GM18517 (cell line): Measurements from ENCODE around the gene WASL.

Experiments
- ATAC-seq: cut with Tn5 transposase; IDR thresholded peaks from one replicate; pipeline ENCODE4 v1.9.1; 2021; ENCODE audit warnings: mild to moderate bottlenecking, moderate library complexity; ENCODE audit not compliant: unreplicated experiment

The WASL gene

GRCh38 chr7:123770378-123770777, 21.6 kb upstream of the WASL start:
- peak; percentile 88 for ATAC-seq

GRCh38 chr7:123769371-123769770, 20.6 kb upstream of the WASL start:
- ATAC-seq = no peak

GRCh38 chr7:123768493-123768892, 19.7 kb upstream of the WASL start:
- ATAC-seq = no peak

GRCh38 chr7:123763191-123763661, 14.4 kb upstream of the WASL start:
- no peak for ATAC-seq

- ATAC-seq = no peak
Observed at GRCh38 chr7:123761729-123762128, 12.9 kb upstream of the WASL start.

- no peak for ATAC-seq
Observed at GRCh38 chr7:123757095-123757494, 8.3 kb upstream of the WASL start.

- ATAC-seq = no peak
Observed at GRCh38 chr7:123755338-123755737, 6.5 kb upstream of the WASL start.

- no peak for ATAC-seq
Observed at GRCh38 chr7:123754271-123754871, 5.6 kb upstream of the WASL start.

GRCh38 chr7:123752534-123752933, 3.7 kb upstream of the WASL start:
- no peak for ATAC-seq

- no peak for ATAC-seq
Observed at GRCh38 chr7:123751821-123752220, 3.0 kb upstream of the WASL start.

GRCh38 chr7:123750389-123751230, 1.8 kb upstream of the WASL start:
- no peak for ATAC-seq

- ATAC-seq = peak; percentile 20
Observed at GRCh38 chr7:123749537-123749857, 694 bp upstream of the WASL start.

- ATAC-seq = peak; percentile 17
Observed at GRCh38 chr7:123748171-123748733, 551 bp downstream of the WASL start.

GRCh38 chr7:123747620-123748141, 1.1 kb downstream of the WASL start:
- ATAC-seq = no peak

GRCh38 chr7:123746931-123747488, 1.8 kb downstream of the WASL start:
- ATAC-seq = no peak

- no peak for ATAC-seq
Observed at GRCh38 chr7:123746055-123746454, 2.7 kb downstream of the WASL start.

GRCh38 chr7:123745437-123745836, 3.4 kb downstream of the WASL start:
- ATAC-seq = no peak

- no peak for ATAC-seq
Observed at GRCh38 chr7:123744416-123744815, 4.4 kb downstream of the WASL start.

- ATAC-seq = no peak
Observed at GRCh38 chr7:123741940-123742339, 6.9 kb downstream of the WASL start.

GRCh38 chr7:123738808-123739207, 10.0 kb downstream of the WASL start:
- no peak for ATAC-seq

GRCh38 chr7:123738356-123738755, 10.4 kb downstream of the WASL start:
- no peak for ATAC-seq
